Endodermal cell (in vitro differentiated cells): ENCODE data around the gene ING4. TPM values are rescaled to one million over a fixed set of nuclear protein-coding genes. Genes with fewer than 3 reads are reported as not detected.
A peak's percentile ranks its signal among the peaks of the same experiment; 100 is the strongest.

ENCODE experiments used
- DNase-seq: peaks from one replicate; pipeline ENCODE4 v3.0.0-alpha.2; 2017
- H3K27ac ChIP-seq: 2 replicates; pipeline ENCODE4 v1.5.1; 2013; ENCODE audit warnings: mild to moderate bottlenecking, low read depth, low read length, moderate library complexity
- H3K27me3 ChIP-seq: 2 replicates; pipeline ENCODE4 v1.6.1; 2013; ENCODE audit warnings: mild to moderate bottlenecking, low read length, moderate library complexity; ENCODE audit not compliant: insufficient read depth, control insufficient read depth, poor library complexity, severe bottlenecking
- H3K36me3 ChIP-seq: 2 replicates; pipeline ENCODE4 v1.7.0; 2013; ENCODE audit warnings: mild to moderate bottlenecking, low read length, moderate library complexity; ENCODE audit not compliant: control insufficient read depth, insufficient read depth
- H3K4me1 ChIP-seq: one replicate; pipeline ENCODE4 v1.7.0; 2013; ENCODE audit warnings: low read length; ENCODE audit not compliant: control insufficient read depth, insufficient read depth
- H3K4me3 ChIP-seq: 2 replicates; pipeline ENCODE4 v1.5.1; 2013; ENCODE audit warnings: mild to moderate bottlenecking, low read length, moderate library complexity
- H3K9ac ChIP-seq: 2 replicates; pipeline ENCODE4 v1.6.1; 2013; ENCODE audit warnings: mild to moderate bottlenecking, low read length, moderate library complexity; ENCODE audit not compliant: poor library complexity, severe bottlenecking; ENCODE audit errors: extremely low read depth
- H3K9me3 ChIP-seq: 2 replicates; pipeline ENCODE4 v1.6.1; 2013; ENCODE audit warnings: mild to moderate bottlenecking, low read length, moderate library complexity; ENCODE audit not compliant: control insufficient read depth
- H3K27ac Mint-ChIP-seq: 2 replicates; pipeline ENCODE4 v1.8.0; 2020; ENCODE audit warnings: mixed read lengths
- H3K27me3 Mint-ChIP-seq: 2 replicates; pipeline ENCODE4 v1.8.0; 2021; ENCODE audit warnings: mild to moderate bottlenecking, mixed read lengths; ENCODE audit not compliant: insufficient read depth
- H3K36me3 Mint-ChIP-seq: 2 replicates; pipeline ENCODE4 v1.8.0; 2020; ENCODE audit warnings: low read depth, mixed read lengths
- H3K4me1 Mint-ChIP-seq: 2 replicates; pipeline ENCODE4 v1.8.0; 2020; ENCODE audit warnings: mixed read lengths
- H3K4me3 Mint-ChIP-seq: 2 replicates; pipeline ENCODE4 v1.8.0; 2020; ENCODE audit warnings: mild to moderate bottlenecking, moderate library complexity, mixed read lengths
- H3K9me3 Mint-ChIP-seq: 2 replicates; pipeline ENCODE4 v1.8.0; 2020; ENCODE audit warnings: mild to moderate bottlenecking, mixed read lengths
- WGBS, 2 experiments: methylation state at CpG; one replicate each; pipeline versions ENCODE4 v1.1.5 to v1.1.7; 2013; ENCODE audit warnings: missing lambda C conversion rate in 2 of 2, mixed read lengths in 1 of 2; ENCODE audit not compliant: insufficient coverage in 1 of 2, insufficient read length in 1 of 2; 5-methylcytosine and 5-hydroxymethylcytosine counted together
- total RNA-seq, 2 donors: library from RNA; stranded (reverse); fragmentation: NEBNext Ultra II Directional in 1 of 2; extraction: Animal tissue kit (Norgen Biotek cat#: 25700) in 1 of 2; gene quantifications; 2 replicates in 1 of 2; 3 replicates in 1 of 2; pipeline ENCODE4 v1.2.1, GENCODE V29; 2021
- TF ChIP-seq, protein P1 (sequence below): fragments of 200-600 bp; sonication (generic); conservative IDR thresholded peaks from 2 replicates; pipeline ENCODE4 v1.5.0; 2021; ENCODE audit warnings: antibody characterized with exemption, mild to moderate bottlenecking

ING4 gene
- total RNA-seq, 2 donors from 2014 or later: 30.5 to 60.3 TPM

DNA sequence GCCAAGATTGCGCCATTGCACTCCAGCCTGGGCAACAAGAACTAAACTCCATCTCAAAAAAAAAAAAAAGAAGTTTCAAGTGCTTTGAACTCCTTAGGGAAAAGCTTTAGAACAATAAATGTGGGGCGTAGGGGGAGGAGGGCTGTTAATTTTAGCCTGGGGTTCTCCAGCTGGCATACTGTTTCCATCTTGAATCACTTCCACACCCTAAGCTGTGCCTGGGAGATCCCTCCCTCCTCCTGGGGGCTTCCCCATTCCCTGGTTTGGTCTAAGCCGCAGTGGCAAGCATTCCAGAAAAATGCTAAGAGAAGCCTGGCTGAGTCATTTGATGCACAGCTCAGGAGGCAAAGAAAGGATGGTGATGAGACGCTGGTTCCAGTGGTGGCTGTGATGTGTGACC, 28.6 kb upstream of the ING4 start:
- Histone ChIP-seq H3K9ac (no peak overlapping the region), H3K27ac (no peak overlapping the region), H3K4me3 (no peak overlapping the region), H3K27me3 (no peaks in the 10 kb centered on the region), H3K4me1 (no peaks in the 10 kb centered on the region), H3K9me3 (no peaks in the 10 kb centered on the region), H3K36me3 (peaks cover 8% of the 10 kb centered on the region)
- DNase-seq: no peak
- Mint-ChIP-seq H3K4me1 (peaks cover 25% of the 10 kb centered on the region), H3K27ac (no peak overlapping the region), H3K27me3 (peaks cover 34% of the 10 kb centered on the region), H3K9me3 (no peaks in the 10 kb centered on the region), H3K36me3 (peaks cover 6% of the 10 kb centered on the region), H3K4me3 (no peak overlapping the region)
- TF ChIP-seq, protein P1, sequence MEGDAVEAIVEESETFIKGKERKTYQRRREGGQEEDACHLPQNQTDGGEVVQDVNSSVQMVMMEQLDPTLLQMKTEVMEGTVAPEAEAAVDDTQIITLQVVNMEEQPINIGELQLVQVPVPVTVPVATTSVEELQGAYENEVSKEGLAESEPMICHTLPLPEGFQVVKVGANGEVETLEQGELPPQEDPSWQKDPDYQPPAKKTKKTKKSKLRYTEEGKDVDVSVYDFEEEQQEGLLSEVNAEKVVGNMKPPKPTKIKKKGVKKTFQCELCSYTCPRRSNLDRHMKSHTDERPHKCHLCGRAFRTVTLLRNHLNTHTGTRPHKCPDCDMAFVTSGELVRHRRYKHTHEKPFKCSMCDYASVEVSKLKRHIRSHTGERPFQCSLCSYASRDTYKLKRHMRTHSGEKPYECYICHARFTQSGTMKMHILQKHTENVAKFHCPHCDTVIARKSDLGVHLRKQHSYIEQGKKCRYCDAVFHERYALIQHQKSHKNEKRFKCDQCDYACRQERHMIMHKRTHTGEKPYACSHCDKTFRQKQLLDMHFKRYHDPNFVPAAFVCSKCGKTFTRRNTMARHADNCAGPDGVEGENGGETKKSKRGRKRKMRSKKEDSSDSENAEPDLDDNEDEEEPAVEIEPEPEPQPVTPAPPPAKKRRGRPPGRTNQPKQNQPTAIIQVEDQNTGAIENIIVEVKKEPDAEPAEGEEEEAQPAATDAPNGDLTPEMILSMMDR: no peak
- WGBS, 2 experiments: 92 to 100% methylated on average over 1 to 4 of the region's 4 CpGs

DNA sequence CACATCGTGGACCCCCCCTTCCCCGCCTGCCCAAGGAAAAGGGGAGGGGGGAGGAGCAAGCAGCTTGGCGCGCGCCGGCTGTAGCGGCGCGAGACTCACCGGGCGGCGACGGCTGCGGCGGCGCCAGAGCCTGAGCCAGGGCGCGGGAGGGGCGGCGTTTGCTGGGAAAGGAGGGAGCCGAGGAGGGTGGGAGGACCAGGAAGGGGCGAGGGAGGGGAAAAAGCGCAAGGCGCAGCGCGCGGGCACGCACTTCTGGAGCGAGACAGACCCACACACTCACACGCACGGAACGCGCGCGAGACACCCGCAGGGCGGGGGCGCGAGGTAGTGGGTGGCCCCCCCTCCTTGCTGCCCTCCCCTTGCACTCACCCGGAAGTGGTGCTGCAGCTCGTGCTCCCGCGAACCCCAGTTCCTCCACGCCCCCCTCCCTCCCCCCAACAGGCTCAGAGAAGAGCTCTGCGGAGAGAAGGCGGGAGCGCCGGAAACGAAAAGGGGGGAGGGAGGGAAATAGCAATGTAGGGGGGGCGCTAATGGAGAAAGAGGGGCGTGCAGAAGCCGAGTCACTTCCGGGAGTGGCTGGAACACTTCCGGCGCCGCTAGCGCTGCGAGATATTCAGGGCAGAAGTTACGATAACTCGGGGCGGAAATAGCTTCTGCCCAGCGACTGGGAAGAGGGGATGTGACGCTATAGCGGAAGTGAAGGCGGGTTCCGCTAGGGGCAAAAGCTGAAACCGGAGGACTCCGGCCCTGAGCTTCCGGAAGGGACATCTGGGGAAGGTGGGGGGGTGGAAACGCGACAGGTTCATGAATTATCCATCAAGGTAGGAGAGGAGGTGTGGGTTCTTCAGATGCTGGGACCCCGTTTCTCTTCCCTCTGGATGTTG, 26.3 kb upstream of the ING4 start, which contains the start of gene ZNF384:
Gene ZNF384, minus strand, starts transcription at position 377 of the 884 bp plus-strand sequence. CDS start 9,855 bp downstream, outside the sequence.
- Mint-ChIP-seq H3K4me3 (peak within 1 kb of the TSS; percentile 89), H3K27me3 (peaks cover 17% of the 10 kb centered on the region), H3K36me3 (peaks cover 27% of the 10 kb centered on the region), H3K9me3 (no peaks in the 10 kb centered on the region), H3K4me1 (peaks cover 26% of the 10 kb centered on the region), H3K27ac (peak within 1 kb of the TSS; percentile 94)
- WGBS, 2 experiments: 0% methylated on average over 12 to 59 of the region's 72 CpGs
- H3K27me3 ChIP-seq: no peaks in the 10 kb centered on the region
- no peaks in the 10 kb centered on the region for H3K9me3 ChIP-seq
- DNase-seq: peak; percentile 99
- no peaks in the 10 kb centered on the region for H3K4me1 ChIP-seq
- TF ChIP-seq, protein P1: peak; percentile 44
- H3K36me3 ChIP-seq: peaks cover 25% of the 10 kb centered on the region
- peak within 1 kb of the TSS; percentile 96 for H3K4me3 ChIP-seq
- H3K9ac ChIP-seq: peak within 1 kb of the TSS; percentile 83
- peak within 1 kb of the TSS; percentile 92 for H3K27ac ChIP-seq

DNA sequence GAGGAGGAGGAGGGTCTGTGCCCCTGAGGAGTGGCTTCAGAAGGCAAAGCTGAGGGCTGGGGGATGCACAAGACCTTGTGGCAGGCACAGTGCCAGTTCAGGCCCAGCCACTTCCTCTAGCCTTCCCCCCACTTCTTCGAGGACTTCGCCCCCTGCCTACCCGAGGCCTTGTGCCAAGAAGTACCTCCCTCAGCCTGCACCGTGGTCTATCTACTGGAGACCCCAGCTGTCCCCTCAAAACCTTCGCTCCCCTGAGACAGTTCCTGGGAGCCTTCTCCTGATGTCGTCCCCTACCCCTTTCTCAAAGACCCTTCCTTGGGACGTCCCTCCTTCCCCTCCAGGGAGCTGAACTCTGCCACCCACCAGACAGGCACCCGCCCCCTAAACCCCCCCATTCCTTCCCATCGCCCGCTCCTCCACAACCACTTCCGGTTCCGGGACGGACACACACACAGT, 25.7 kb upstream of the ING4 start:
- H3K9me3 Mint-ChIP-seq: no peaks in the 10 kb centered on the region
- peak overlapping the region; percentile 92 for H3K27ac ChIP-seq
- H3K27me3 Mint-ChIP-seq: peaks cover 12% of the 10 kb centered on the region
- H3K4me1 ChIP-seq: no peaks in the 10 kb centered on the region
- peaks cover 31% of the 10 kb centered on the region for H3K36me3 ChIP-seq
- TF ChIP-seq, protein P1: no peak
- peak overlapping the region; percentile 94 for H3K27ac Mint-ChIP-seq
- WGBS, 2 experiments: 0 to 1% methylated on average over 1 to 9 of the region's 13 CpGs
- DNase-seq: no peak
- no peaks in the 10 kb centered on the region for H3K27me3 ChIP-seq
- peak overlapping the region; percentile 96 for H3K4me3 ChIP-seq
- H3K4me1 Mint-ChIP-seq: peaks cover 26% of the 10 kb centered on the region
- peaks cover 31% of the 10 kb centered on the region for H3K36me3 Mint-ChIP-seq
- no peaks in the 10 kb centered on the region for H3K9me3 ChIP-seq
- H3K4me3 Mint-ChIP-seq: peak overlapping the region; percentile 89
- H3K9ac ChIP-seq: peak overlapping the region; percentile 83
